ENCODE data around the gene SLC6A3. TPM values are rescaled to one million over a fixed set of nuclear protein-coding genes. Genes with fewer than 3 reads are reported as not detected.

The SLC6A3 gene
- total RNA-seq, 1 donor from 2014 or later: 0.16 TPM

GRCh38 chr5:1412621-1413020 is 32.6 kb downstream of the SLC6A3 start:
- no peak for TF ChIP-seq CTCF (conservative IDR thresholded peaks at IDR 0.05)
- DNase-seq (ENCODE audit: low read depth, low spot score): no peak
- Mint-ChIP-seq H3K27me3 (ENCODE audit: low read depth) (peaks cover 15% of the 10 kb centered on the region), H3K36me3 (ENCODE audit: low read depth) (no peaks in the 10 kb centered on the region), H3K4me1 (peaks cover under 1% of the 10 kb centered on the region), H3K27ac (ENCODE audit: unreplicated experiment) (no peak overlapping the region), H3K4me3 (no peak overlapping the region), H3K9me3 (no peaks in the 10 kb centered on the region)

GRCh38 chr5:1412163-1412562 is 33.1 kb downstream of the SLC6A3 start:
- H3K27ac Mint-ChIP-seq (ENCODE audit: unreplicated experiment): no peak overlapping the region
- H3K4me3 Mint-ChIP-seq: no peak overlapping the region

GRCh38 chr5:1411099-1411498 is 34.1 kb downstream of the SLC6A3 start:
- peaks cover 10% of the 10 kb centered on the region for H3K4me1 Mint-ChIP-seq
- no peak for DNase-seq (ENCODE audit: low read depth, low spot score)
- no peaks in the 10 kb centered on the region for H3K9me3 Mint-ChIP-seq
- no peak for TF ChIP-seq CTCF (conservative IDR thresholded peaks at IDR 0.05)
- H3K36me3 Mint-ChIP-seq (ENCODE audit: low read depth): no peaks in the 10 kb centered on the region
- peaks cover 17% of the 10 kb centered on the region for H3K27me3 Mint-ChIP-seq (ENCODE audit: low read depth)
- no peak overlapping the region for H3K4me3 Mint-ChIP-seq
- H3K27ac Mint-ChIP-seq (ENCODE audit: unreplicated experiment): no peak overlapping the region

More at GRCh38 chr5:1412163-1412562, 33.1 kb downstream of the SLC6A3 start:
- Mint-ChIP-seq H3K4me1 (peaks cover 3% of the 10 kb centered on the region), H3K36me3 (ENCODE audit: low read depth) (no peaks in the 10 kb centered on the region), H3K9me3 (no peaks in the 10 kb centered on the region), H3K27me3 (ENCODE audit: low read depth) (peaks cover 18% of the 10 kb centered on the region)
- no peak for TF ChIP-seq CTCF (conservative IDR thresholded peaks at IDR 0.05)
- DNase-seq (ENCODE audit: low read depth, low spot score): no peak

GRCh38 chr5:1410156-1411014 is 34.9 kb downstream of the SLC6A3 start:
- H3K4me1 Mint-ChIP-seq: peaks cover 10% of the 10 kb centered on the region
- no peak overlapping the region for H3K27ac Mint-ChIP-seq (ENCODE audit: unreplicated experiment)
- no peak for TF ChIP-seq CTCF (conservative IDR thresholded peaks at IDR 0.05)
- H3K4me3 Mint-ChIP-seq: no peak overlapping the region
- no peak for DNase-seq (ENCODE audit: low read depth, low spot score)
- H3K27me3 Mint-ChIP-seq (ENCODE audit: low read depth): peaks cover 17% of the 10 kb centered on the region
- H3K9me3 Mint-ChIP-seq: no peaks in the 10 kb centered on the region
- H3K36me3 Mint-ChIP-seq (ENCODE audit: low read depth): no peaks in the 10 kb centered on the region

- no peaks in the 10 kb centered on the region for H3K36me3 Mint-ChIP-seq (ENCODE audit: low read depth)
- no peaks in the 10 kb centered on the region for H3K9me3 Mint-ChIP-seq
- peak; percentile 34 for DNase-seq (ENCODE audit: low read depth, low spot score)
- no peak overlapping the region for H3K27ac Mint-ChIP-seq (ENCODE audit: unreplicated experiment)
- TF ChIP-seq CTCF (conservative IDR thresholded peaks at IDR 0.05): no peak
- H3K4me3 Mint-ChIP-seq: no peak overlapping the region
- peaks cover 17% of the 10 kb centered on the region for H3K27me3 Mint-ChIP-seq (ENCODE audit: low read depth)
- H3K4me1 Mint-ChIP-seq: peaks cover 10% of the 10 kb centered on the region
Observed at GRCh38 chr5:1409381-1410110, 35.7 kb downstream of the SLC6A3 start.
